Hepatic stellate cell (primary cell): ENCODE measurements around the gene CMTM5.
"Not testable (repeated sequence)": the region's sequence is repeated elsewhere in the genome, so short reads cannot be mapped to it uniquely, and the experiment has no call there.

ENCODE experiments used
- DNase-seq: peaks from one replicate; pipeline ENCODE4 v3.0.0; 2011; ENCODE audit warnings: low spot score

CMTM5 gene

GRCh38 chr14:23378612-23379220, 1.9 kb downstream of the CMTM5 start:
- DNase-seq = no peak

DNA sequence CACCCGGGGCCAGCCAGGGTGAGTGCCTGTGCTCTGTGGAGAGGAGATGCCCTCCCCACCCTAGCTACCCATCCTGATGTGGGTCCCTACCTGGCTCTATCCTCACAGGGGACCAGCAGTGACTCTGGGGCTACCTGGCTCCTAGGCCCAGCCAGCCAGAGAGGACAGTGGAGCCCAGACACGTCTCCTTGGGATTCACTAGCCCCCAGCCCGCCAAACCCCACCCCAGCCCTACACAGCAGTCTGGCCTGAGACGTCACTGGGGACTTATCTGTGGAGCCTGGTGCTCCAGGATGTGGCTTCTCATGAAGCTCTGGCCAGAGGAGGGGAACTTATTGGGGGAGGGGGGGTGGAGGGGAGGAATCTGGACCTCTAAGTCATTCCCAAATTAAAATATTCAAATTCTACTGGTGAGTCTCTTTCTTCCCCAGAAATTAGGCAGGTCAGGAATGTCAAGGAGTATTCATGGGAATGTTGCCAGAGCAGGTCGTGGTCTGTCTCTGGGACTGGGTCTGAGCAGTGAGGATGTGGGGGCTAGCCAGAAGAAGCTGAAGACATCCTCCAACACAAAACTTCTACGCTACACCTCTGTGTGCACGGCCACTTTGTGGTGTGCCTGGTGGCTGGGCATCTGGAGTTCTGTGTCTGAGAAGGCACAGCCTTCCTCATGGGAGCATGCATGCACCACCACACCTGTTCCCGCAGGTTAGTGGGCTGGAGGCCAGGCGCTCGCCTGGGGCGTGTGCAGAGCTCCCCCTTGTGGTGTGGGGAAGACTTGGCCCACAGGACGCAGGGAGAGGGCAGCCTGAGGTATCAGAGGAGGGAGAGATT, 2.7 kb downstream of the CMTM5 start:
- peak; percentile 67 for DNase-seq

DNA sequence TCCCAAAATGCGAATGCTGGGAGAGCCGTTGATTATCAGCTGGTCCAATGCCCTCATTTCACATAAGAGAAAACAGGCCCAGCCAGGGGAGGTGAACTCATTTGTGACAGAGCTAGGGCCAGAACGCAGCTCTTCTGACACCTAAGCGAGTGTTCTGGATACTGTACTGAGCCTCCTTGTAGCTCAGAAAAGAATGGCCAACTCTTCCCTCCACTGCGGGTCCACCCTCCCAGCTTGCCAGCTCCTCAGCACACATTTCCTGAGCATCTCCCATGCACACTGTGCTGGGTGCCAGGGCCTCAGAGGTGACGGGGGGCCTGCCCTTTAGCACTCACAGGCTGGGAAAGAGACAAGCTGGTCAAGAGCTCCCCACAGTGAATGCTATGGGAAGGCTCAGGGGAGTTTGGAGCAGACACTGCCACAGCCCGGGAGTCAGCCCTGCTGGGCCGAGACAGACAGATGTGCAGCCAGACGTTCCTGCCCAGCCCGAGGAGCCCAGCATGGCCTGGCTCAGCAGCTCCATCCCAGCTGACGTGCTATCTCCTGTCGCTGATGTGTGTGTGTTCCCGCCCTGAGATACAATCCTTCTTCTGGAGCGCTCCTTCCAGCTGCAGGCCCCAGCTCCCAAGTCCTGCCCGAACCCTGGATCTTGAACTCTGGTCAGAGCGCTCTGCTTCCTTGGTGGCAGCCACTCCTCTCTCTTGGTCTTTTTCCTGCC, 3.5 kb downstream of the CMTM5 start:
- no peak for DNase-seq

GRCh38 chr14:23380976-23381375, 4.1 kb downstream of the CMTM5 start:
- DNase-seq = no peak

- no peak for DNase-seq
Observed at GRCh38 chr14:23381871-23382270, 5.0 kb downstream of the CMTM5 start.

DNA sequence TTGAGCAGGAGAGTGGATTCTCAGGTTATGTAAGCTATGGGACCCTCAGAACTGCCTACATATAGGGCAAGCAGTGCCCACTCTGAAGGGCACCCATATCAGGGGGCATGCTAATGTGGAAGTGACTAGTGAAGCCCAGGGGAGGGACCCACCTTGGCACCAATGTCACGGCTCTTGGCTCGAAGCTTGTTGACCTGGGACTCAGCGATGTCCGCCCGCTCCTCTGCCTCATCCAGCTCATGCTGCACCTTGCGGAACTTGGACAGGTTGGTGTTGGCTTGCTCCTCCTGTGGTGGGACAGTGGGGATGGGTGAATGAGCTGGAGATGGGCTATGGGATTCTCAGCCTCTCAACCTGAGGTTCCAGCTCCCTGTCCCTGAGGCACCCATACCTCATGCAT, 5.4 kb downstream of the CMTM5 start:
- no peak for DNase-seq

DNA sequence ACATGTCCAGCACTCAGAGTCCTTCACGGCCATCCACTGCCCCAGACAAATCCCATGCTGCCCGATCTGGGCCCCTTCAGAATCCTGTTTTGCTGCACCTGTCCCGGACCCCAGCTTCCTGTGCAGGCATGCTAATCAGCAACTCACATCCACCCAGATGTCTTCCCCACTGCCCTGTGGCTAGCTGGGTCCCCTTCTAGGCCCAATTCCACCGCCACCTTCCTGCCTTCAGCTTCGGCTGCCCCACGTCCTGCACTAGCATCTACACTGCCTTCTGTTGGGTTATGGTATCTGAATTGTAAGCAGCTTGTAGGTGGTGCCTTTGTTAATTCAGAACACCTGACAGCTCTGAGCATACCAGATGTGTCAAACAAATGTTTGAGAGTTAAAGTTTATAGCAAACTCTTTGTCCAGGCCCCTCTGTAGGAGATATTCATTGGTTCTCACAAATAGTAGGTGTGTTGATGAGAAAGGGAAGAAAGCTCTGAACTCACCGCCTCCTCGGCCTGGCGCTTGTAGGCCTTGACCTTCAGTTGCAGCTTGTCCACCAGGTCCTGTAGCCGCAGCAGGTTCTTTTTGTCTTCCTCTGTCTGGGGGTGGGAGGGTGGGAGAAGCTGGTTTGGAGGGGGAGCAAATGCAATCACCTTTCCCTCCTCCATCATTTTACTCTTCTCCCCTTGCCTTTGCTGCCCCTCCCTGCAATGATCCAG, 6.0 kb downstream of the CMTM5 start:
- no peak for DNase-seq

DNA sequence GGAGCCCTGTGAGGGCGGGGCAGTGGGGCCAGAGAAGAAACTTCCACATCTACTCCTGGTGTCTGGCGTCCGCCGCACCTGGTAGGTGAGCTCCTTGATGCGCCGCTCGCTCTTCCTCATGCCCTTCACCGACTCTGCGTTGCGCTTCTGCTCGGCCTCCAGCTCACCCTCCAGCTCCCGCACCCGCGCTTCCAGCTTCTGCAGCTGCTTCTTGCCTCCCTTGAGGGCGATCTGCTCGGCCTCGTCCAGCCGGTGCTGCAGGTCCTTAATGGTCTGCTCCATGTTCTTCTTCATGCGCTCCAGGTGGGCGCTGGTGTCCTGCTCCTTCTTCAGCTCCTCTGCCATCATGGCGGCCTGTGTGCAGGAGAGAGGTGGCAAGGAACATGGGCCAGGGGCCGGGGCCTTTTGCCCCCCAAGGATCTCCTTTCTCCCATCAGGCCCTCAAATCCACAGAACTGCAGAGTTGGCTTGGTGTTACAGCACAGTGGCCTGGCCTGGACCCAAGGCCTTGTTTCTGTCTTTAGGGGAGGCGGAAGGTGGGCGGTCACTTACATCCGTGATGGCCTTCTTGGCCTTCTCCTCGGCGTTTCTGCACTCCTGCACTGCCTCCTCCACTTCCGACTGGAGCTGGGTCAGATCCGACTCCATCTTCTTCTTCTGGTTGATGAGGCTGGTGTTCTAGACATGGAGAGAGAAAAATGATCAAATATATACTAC, 7.7 kb downstream of the CMTM5 start:
- no peak for DNase-seq

- DNase-seq = no peak
Observed at GRCh38 chr14:23385244-23385641, 8.4 kb downstream of the CMTM5 start.

GRCh38 chr14:23385642-23386265, 8.9 kb downstream of the CMTM5 start:
- DNase-seq = no peak

DNA sequence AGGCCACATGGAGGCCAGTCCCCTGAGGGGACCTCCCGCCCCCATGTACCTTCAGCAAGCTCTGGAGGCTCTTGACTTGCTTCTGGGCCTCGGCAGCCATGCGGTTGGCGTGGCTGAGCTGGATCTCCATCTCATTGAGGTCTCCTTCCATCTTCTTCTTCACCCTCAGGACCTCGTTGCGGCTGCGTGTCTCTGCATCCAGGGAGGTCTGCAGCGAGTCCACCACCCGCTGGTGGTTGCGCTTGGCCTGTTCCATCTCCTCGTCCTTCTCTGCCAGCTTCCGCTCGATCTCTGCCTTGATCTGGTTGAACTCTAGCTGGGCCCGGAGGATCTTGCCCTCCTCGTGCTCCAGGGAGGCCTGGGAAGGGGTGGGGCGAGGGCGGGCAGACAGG, 9.4 kb downstream of the CMTM5 start:
- DNase-seq = not testable (repeated sequence)

- DNase-seq = no peak
Observed at GRCh38 chr14:23386999-23387398, 10.2 kb downstream of the CMTM5 start.

- DNase-seq = no peak
Observed at GRCh38 chr14:23387916-23388882, 11.4 kb downstream of the CMTM5 start.

DNA sequence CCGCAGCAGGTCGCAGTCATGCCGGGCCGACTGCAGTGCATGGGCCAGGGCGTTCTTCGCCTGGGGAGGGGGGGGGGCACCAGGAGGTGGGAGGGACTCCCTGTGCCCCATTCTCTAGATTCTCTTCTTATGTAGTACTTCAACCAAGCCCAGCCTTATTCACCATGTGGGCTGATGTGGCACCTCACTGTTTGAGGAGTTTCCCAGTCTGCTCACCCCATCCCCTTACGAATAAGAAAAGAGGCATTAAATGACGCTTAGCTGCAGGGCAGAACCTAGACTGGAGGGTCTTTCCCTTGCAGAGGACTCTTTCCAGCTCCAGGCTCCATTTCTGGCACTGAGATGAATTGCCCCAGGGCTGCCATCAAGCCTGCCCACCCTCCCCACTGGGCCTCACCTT, 12.2 kb downstream of the CMTM5 start:
- DNase-seq = no peak

- DNase-seq = no peak
Observed at GRCh38 chr14:23389396-23389795, 12.6 kb downstream of the CMTM5 start.

DNA sequence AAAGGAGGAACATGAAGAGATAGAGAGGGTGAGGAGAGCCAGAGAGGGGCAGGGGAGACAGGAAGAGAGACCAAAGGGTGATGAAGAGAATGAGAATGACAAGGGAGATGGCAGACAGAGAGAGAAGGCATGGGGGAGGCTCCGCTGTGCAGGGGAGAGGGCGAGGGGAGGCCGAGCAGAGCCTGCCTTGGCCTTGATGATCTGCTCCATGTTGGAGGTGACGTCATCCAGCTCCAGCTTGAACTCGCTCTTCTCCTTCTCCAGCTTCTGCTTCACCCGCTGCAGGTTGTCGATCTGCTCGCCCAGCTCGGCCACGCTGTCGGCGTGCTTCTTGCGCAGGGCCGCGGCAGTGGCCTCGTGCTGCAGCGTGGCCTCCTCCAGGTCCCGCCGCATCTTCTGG, 13.0 kb downstream of the CMTM5 start:
- not testable (repeated sequence) for DNase-seq

DNA sequence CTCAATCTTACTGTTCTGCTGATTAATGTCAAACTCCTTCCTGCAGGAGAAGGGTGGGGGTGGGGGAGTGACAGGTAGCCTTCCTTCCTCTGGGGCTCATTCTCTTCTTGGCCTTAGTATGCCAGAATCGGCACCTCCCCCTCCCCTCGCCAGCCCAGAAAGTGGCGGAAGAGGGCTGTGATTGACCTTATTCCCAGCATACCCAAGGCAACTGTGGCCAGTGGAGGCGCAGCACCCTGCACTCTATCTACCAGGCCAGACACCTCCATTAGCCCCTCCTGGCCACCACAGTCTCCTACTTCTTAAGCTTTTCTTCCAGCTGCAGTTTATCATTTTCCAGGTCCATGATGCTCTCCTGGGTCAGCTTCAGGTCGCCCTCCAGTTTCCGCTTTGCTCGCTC, 15.8 kb downstream of the CMTM5 start:
- DNase-seq = no peak

GRCh38 chr14:23396126-23396525, 19.3 kb downstream of the CMTM5 start:
- no peak for DNase-seq

- no peak for DNase-seq
Observed at GRCh38 chr14:23396781-23397407, 20.0 kb downstream of the CMTM5 start.

GRCh38 chr14:23398348-23398747, 21.5 kb downstream of the CMTM5 start:
- DNase-seq = no peak
